HG03064 (cell line): ENCODE data around the gene DOCK6.

Experiments used
- ATAC-seq: cut with Tn5 transposase; IDR thresholded peaks from one replicate; pipeline ENCODE4 v1.9.1; 2021; ENCODE audit warnings: low read depth; ENCODE audit not compliant: unreplicated experiment

Gene DOCK6

GRCh38 chr19:11226716-11227166 lies 35.6 kb downstream of the DOCK6 start:
- ATAC-seq = no peak

GRCh38 chr19:11225815-11226214 lies 36.5 kb downstream of the DOCK6 start:
- no peak for ATAC-seq

DNA sequence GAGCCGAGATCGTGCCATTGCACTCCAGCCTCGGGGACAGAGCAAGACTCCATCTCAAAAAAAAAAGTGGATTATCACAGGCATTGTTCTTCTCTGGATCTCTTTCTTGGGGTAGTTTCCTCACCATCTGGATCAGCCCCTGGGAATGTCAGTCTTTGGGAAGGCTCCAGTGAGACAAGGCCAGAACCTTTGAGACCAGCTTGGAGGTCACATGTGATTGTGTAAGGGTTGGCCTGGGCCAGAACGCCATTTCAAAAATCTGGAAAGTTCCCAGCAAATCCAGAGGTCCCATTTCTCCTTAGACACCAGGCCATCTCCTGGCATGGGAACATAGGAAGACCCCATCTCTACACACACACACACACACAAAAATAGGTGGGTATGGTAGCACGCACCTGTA lies 37.2 kb downstream of the DOCK6 start:
- no peak for ATAC-seq

GRCh38 chr19:11224429-11224828 lies 37.9 kb downstream of the DOCK6 start:
- ATAC-seq = no peak

- no peak for ATAC-seq
Observed at GRCh38 chr19:11223200-11223599, 39.1 kb downstream of the DOCK6 start.

DNA sequence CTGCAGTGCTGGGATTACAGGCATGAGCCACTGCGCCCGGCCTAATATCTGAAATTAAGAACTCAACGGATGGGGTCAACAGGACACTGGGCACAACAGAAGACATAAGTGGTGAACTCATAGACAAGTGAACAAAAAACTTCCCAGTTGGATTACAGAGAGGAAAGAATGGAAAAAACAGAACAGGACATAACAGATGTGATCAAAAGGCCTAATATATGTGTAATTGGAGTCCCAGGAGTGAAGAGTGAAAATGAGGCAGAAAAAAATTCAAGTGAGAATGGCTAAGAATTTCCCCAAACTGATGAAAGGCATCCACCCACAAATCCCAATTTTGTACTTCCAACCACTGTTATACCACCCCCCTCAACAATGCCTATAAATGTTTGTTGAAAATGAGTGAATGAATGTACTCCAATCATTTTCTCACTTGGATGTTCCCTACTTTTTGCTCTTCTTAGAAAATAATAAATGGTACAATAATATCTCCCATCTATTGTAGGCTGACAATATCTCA lies 41.2 kb downstream of the DOCK6 start:
- ATAC-seq = no peak

DNA sequence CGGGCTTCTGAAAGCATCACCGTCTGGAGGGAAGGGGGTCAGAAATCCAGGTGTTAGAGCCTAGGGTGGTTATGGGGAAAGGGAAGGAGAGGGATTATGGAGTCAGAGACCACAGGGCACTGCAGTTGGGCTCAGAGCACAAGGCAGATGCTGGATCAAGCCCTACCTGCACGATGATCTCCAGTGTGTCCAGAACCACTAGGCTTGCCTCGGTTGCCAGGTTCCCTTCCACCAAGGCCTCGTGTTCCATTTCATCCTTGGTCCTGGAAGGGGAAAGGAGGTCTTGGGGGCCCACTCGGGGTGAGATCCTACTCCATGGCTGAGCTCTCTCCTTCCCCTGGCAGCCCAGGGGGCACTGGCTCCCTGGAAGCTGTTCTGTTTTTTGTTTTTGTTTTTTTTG lies 47.9 kb downstream of the DOCK6 start:
- ATAC-seq = no peak

GRCh38 chr19:11210656-11210928 lies 51.7 kb downstream of the DOCK6 start:
- no peak for ATAC-seq

DNA sequence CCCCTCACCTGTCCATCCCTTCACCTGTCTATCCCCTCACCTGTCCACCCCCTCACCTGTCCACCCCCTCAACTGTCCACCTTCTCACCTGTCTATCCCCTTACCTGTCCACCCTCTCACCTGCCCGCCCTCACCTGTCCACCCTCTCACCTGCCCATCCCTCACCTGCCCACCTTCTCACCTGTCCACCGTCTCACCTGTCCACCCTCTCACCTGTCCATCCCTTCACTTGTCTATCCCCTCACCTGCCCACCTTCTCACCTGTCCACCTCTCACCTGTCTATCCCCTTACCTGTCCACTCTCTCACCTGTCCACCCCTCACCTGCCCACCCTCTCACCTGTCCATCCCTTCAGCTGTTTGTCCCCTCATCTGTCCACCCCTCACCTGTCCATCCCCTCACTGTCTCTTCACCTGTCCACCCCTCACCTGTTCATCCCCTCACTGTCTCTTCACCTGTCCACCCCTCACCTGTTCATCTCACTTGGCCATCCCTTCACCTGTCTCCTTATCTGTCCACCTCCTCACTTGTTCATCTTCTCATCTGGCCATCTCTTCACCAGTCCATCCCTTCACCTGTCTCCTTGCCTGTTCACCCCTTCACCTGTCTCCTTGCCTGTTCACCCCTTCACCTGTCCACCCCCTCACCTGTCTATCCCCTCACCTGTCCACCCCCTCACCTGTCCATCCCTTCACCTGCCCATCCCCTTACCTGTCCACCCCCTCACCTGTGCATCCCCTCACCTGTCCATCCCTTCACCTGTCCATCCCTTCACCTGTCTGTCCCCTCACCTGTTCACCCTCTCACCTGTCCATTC lies 52.3 kb downstream of the DOCK6 start:
- ATAC-seq = no peak

DNA sequence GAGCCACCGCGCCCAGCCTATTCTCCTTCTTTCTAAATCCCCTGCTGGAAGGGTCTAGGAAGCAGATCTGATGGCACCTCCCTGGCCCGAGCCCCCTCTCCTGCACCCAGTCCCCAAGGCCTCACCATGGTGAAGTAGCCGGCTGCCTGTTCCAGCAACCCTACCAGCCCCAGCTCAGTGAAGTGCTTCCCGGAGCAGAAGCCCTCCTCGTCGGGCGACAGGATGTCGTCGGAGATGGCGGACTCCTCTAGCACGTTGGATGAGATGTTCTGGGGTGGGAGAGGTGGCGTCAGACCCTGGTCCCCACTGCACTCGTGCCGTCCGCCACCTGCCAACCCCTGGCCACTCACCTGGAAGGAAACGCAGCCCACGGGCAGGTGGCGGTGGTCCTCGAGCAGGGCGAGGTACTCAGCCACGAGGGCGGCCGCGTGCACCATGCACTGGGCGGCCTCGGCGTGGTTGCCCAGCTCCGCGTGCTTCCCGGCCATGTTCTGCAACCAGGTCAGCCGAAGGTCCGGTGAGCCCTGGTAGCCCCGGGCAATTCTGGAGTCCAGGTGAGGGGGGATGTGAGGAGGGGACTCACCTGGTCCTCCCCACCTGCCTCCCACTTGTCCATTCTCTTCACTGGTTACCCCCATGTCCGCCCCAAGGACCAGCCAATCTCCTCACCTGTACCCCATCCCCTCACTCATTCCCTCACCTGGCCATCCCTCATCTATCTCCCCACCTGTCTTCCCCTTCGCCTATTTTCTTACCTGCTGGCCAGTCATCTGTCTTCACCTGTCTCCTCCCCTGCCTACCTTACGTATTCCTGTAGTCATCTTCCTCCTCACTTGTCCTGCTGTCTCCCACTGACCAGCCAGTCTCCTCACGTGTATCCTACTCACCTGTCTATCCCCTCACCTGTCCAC lies 53.5 kb downstream of the DOCK6 start:
- ATAC-seq = no peak

DNA sequence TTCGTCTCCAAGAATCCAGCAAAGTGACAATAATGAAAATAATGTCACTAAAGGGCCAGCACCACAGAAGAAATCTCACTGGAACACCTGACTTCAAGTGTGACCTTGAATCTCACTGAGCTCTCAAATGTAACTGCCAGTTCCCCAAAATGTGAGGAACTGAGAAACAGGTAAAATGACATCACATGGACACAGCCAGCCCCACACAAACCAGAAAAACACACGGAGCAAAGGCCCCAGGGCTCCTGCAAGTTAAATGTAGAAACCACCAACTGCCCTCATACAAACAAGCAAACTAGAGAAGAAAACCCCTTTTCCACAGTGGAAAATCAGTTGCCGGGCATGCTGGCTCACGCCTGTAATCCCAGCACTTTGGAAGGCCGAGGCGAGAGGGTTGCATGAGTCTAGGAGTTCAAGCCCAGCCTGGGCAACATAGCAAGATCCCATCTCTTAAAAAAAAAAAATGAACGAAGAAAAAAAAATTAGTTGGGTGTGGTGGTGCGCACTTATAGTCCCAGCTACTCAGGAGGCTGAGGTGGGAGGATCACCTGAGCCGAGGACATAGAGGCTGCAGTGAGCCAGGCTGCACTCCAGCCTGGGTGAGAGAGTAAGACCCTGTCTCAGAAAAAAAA lies 56.3 kb downstream of the DOCK6 start:
- no peak for ATAC-seq

DNA sequence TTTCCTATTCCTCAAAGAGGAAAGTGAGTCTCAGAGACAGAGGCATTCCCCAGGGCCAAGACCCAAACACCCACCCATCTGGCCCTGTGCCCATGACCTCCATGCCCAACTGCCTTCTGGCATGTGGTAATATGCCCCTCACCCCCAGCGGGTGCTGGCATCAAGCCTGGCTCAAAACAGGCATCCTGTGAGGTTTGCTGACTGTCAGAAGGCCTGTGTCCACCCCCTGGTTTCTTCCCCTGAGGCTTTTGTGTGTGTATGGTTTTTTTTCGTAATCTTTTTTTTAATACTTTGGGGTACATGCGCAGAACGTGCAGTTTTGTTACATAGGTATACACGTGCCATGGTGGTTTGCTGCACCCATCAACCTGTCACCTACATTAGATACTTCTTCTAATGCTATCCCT lies 57.4 kb downstream of the DOCK6 start:
- ATAC-seq = no peak

DNA sequence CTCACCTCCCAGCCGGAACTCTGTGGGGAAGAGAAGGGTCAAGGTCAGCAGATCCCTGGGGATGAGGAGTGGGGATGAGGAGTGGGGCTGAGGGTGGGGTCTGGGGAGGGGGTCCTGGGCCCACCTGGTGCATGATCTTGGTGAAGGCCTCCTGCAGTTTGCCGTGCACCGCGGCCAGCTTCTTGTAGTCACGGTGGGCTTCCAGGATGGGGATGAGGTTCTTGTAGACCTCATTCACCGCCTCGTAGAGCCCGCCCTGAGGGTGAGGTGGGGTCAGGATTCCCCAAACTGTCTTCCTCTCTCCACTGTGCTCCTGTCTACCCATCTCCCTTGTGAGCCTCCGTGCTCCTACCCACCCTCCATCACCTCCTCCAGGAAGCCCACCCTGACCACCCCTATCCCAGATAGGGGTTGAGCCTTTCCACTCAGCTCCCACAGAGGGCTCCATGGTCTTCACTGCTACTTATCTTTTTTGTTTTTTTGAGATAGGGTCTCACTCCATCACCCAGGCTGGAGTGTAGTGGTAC lies 58.2 kb downstream of the DOCK6 start:
- no peak for ATAC-seq

DNA sequence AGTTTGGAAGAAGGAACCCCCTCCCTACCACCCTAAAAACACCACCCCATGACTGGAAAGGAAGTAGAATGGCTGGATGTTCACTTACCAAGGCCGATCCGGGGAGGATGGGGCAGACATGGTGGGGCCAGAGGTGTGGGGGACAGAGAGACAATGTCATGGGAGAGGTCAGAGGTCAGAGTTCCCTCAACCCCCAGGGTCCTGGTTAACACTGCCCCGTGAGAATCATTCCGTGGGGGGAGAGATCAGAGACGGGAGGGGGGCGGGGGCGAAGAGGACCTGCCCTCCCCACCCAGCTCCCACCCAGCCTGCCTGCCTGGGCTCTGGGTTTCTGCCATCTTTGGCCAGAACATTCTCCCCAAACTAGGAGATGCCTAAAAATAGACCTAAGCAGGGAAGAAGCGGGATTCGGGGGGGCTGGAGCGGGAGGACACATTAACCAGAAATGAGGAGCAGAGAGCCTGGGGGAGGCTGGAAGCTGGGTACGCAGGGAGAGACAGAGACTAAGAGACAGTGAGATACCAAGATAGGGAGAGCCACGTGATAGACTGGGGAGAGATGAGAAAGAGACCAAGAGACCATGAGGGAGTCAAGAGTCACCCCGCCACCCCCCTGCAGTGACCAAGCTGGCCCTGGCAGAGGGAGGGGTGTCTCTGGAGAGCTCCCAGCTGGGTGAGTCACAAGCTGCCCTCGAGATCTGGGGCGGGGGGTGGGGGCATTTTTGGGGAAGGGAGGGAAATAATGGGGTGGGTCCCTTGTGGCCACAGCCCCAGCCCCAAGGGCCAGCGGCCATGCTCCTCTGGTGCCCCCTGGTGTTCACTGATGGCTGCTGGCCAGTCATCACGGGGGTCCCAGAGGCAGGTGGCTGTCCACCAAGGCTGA lies 58.9 kb downstream of the DOCK6 start:
- no peak for ATAC-seq

GRCh38 chr19:11202488-11203193 lies 59.7 kb downstream of the DOCK6 start:
- ATAC-seq = no peak

DNA sequence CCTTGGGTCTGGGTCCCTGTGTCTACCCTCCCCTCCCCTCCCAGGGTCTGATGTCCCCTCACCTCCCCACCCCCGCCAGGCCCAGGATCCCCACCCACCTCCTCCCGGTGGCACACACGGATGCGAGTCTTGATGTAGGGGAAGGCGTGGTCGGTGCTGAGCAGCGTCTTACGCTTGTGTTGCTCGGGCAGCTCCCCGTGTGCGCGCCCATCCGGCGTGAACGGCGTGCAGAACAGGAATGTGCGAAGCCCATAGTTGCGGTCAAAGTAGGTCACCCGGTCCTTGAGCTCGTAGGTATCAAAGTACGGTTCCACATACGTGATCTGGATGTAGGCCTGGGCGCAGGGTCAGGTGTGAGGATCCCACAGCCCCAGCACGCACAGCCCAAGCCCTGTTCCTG lies 60.5 kb downstream of the DOCK6 start:
- no peak for ATAC-seq

GRCh38 chr19:11200931-11201330 lies 61.4 kb downstream of the DOCK6 start:
- no peak for ATAC-seq

DNA sequence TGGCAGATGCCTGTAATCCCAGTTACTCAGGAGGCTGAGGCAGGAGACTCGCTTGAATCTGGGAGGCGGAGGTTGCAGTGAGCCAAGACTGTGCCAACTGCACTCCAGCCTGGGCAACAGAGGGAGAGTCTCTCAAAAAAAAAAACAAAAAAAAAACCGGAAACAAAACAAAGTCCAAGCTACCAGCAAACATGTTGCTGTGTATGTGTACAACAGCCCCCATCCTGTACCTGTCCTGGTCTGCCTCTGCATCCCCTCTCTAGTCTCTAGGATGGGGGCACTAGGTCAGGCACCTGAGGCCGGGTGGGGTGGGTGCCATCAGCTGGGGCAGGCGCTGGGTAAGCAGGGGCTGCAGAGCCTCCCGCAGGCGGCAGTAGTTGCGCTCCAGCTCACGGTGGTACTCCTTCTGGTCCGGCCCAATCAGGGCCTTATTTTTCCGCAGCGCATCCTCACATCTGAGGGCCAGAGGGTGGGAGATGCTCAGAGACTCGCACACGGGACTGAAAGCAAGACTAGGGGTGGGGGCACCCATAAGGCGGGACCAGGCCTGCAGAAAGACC lies 62.2 kb downstream of the DOCK6 start:
- ATAC-seq = no peak

DNA sequence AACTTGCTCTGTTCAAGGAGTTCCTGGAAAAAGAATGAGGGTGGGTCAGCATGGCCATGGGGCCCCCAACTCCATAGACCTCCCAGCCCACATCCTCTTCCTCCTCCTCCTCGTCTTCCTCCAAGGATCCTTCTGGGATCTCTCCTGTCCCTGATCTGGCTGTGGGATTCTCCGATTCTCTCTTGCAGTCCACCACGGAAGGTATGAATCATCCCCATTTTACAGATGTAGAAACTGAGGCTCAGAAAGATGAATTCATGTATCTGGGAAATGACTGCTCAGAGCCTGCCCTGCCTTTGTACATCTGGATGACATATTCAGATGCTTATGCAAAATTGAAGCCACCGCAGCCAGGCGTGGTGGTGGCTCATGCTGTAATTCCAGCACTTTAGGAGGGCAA lies 62.8 kb downstream of the DOCK6 start:
- no peak for ATAC-seq
